Hematopoietic multipotent progenitor cell treated with erythropoietin and hydrocortisone succinate and interleukin-3 and kit ligand, for 8 days (in vitro differentiated cells): ENCODE measurements around the gene MMP25.

Experiments used
- DNase-seq: peaks from one replicate; pipeline ENCODE4 v3.0.0-alpha.2; 2015

The MMP25 gene

GRCh38 chr16:3017344-3017743, 29.0 kb upstream of the MMP25 start:
- no peak for DNase-seq

- DNase-seq, result peak; percentile 66
Observed at GRCh38 chr16:3017794-3018506, 28.4 kb upstream of the MMP25 start, which contains the start of gene CLDN6. Gene CLDN6, minus strand, starts transcription at chr16:3018183. Its CDS starts 2,162 bp downstream, at chr16:3016021.

- DNase-seq, result no peak
Observed at GRCh38 chr16:3019594-3020246, 26.6 kb upstream of the MMP25 start.

GRCh38 chr16:3020247-3020603, 26.1 kb upstream of the MMP25 start, which contains the start of gene TNFRSF12A:
Gene TNFRSF12A, plus strand, starts transcription at chr16:3020368. Its CDS starts 30 bp downstream, at chr16:3020398.
- DNase-seq, result peak; percentile 79

- peak; percentile 58 for DNase-seq
Observed at GRCh38 chr16:3020604-3021448, 25.5 kb upstream of the MMP25 start.

- peak; percentile 78 for DNase-seq
Observed at GRCh38 chr16:3021449-3022207, 24.7 kb upstream of the MMP25 start.

GRCh38 chr16:3022208-3022683, 24.1 kb upstream of the MMP25 start:
- DNase-seq, result peak; percentile 78

GRCh38 chr16:3022684-3023414, 23.5 kb upstream of the MMP25 start:
- DNase-seq, result no peak

- DNase-seq, result peak; percentile 73
Observed at GRCh38 chr16:3023415-3023668, 23.0 kb upstream of the MMP25 start.

GRCh38 chr16:3023669-3024478, 22.5 kb upstream of the MMP25 start, which contains the start of the genes HCFC1R1 and THOC6:
Gene HCFC1R1, minus strand, starts transcription at chr16:3023942. Its CDS starts 1 bp downstream, at chr16:3023941.
Gene THOC6, plus strand, starts transcription at chr16:3024035. Its CDS starts 292 bp downstream, at chr16:3024327.
- peak; percentile 98 for DNase-seq

- DNase-seq, result no peak
Observed at GRCh38 chr16:3025032-3026002, 21.0 kb upstream of the MMP25 start.

GRCh38 chr16:3026003-3026378, 20.4 kb upstream of the MMP25 start:
- no peak for DNase-seq

GRCh38 chr16:3026609-3027488, 19.5 kb upstream of the MMP25 start:
- no peak for DNase-seq

GRCh38 chr16:3027489-3027795, 18.9 kb upstream of the MMP25 start:
- no peak for DNase-seq

- DNase-seq, result peak; percentile 87
Observed at GRCh38 chr16:3027983-3028715, 18.2 kb upstream of the MMP25 start.

- DNase-seq, result no peak
Observed at GRCh38 chr16:3028716-3029319, 17.5 kb upstream of the MMP25 start.

GRCh38 chr16:3029491-3030221, 16.7 kb upstream of the MMP25 start:
- DNase-seq, result no peak
